Measurements from ENCODE around the gene RAP1GAP2. TPM values are rescaled to one million over a fixed set of nuclear protein-coding genes. Genes with fewer than 3 reads are reported as not detected.
"Not testable (repeated sequence)": the region's sequence is repeated elsewhere in the genome, so short reads cannot be mapped to it uniquely, and the experiment has no call there.

RAP1GAP2 gene
- polyA plus RNA-seq, 1 of the 3 experiments (the other 2 are of a cell fraction) = 22.0 TPM

DNA sequence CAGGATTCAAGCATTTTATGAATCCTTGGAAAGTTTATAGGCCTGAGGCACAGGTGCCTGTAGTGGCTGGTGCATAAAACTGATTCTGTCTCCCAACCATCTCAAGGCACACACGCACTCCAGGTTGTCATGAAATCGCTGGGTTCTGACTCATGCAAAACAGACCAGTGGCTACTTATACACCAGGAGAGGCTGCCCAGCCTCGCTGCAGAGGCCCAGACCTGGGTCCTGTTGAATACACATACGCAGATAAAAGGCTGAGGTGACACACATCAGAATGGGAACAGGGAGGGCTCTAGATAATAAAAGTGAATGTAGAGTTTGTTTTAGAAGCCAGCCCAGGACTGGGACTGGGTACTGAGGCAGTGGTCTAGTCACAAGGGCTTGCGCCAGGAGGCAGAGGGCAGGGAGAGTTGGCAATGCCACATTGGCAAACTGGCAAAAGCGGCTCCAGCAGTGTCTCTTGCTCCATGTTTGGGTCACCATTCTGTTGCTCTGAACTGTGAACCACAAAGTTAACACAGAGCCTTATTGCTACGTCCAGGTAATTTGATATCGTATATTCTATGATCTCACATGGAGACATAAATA is 253.6 kb downstream of the RAP1GAP2 start:
- Histone ChIP-seq H3K9me2 (no peaks in the 10 kb centered on the region), H2AFZ (ENCODE audit: low read depth) (peak overlapping the region; percentile 97; the same call in 1 of the 2 replicates), H3K79me2 (ENCODE audit: insufficient read depth) (no peaks in the 10 kb centered on the region), H3F3A (replicated peaks; ENCODE audit: insufficient read depth) (peaks cover 6% of the 10 kb centered on the region), H3K9ac (no peak overlapping the region), H3K9me3 (no peaks in the 10 kb centered on the region), H3K4me3 (ENCODE audit: low read depth in 2 of 2, low read length in 1 of 2) (peak overlapping the region; percentile 92 to 97), H3K27ac (ENCODE audit: low read depth in 2 of 2, low read length in 1 of 2) (no peak overlapping the region), H4K20me1 (ENCODE audit: insufficient read depth) (no peaks in the 10 kb centered on the region), H3K27me3 (ENCODE audit: insufficient read depth) (no peaks in the 10 kb centered on the region), H3K36me3 (replicated peaks in 1 of 2; ENCODE audit: control insufficient read depth in 1 of 2, insufficient read depth in 2 of 2, low read length in 1 of 2) (no peaks in the 10 kb centered on the region), H3K4me2 (peak overlapping the region; percentile 96), H3K4me1 (ENCODE audit: control insufficient read depth in 1 of 2, insufficient read depth in 2 of 2, low read depth in 1 of 2, low read length in 1 of 2) (peaks cover 0 to 5% of the 10 kb centered on the region in 2 experiments; a peak in 1 of 4 replicates)
- ChIA-PET CTCF (interaction anchor here (0.9 to 2.2 kb wide), 10 partner anchors 14 to 681 kb away, joined by 3 to 18 read pairs (median 4); no protein-coding TSS in a partner anchor), POLR2A (interaction anchor here (1.1 to 1.4 kb wide), 2 partner anchors 10 to 124 kb away, joined by 3 to 5 read pairs; no protein-coding TSS in a partner anchor)
- TF ChIP-seq, protein P1, sequence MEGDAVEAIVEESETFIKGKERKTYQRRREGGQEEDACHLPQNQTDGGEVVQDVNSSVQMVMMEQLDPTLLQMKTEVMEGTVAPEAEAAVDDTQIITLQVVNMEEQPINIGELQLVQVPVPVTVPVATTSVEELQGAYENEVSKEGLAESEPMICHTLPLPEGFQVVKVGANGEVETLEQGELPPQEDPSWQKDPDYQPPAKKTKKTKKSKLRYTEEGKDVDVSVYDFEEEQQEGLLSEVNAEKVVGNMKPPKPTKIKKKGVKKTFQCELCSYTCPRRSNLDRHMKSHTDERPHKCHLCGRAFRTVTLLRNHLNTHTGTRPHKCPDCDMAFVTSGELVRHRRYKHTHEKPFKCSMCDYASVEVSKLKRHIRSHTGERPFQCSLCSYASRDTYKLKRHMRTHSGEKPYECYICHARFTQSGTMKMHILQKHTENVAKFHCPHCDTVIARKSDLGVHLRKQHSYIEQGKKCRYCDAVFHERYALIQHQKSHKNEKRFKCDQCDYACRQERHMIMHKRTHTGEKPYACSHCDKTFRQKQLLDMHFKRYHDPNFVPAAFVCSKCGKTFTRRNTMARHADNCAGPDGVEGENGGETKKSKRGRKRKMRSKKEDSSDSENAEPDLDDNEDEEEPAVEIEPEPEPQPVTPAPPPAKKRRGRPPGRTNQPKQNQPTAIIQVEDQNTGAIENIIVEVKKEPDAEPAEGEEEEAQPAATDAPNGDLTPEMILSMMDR (IDR thresholded peaks at IDR 0.05) = no peak
- TF ChIP-seq EZH2phosphoT487 (IDR thresholded peaks at IDR 0.05; ENCODE audit: borderline replicate concordance, low read depth) (no peak), SIN3A (IDR thresholded peaks at IDR 0.05; ENCODE audit: borderline replicate concordance, low read depth, low read length) (no peak), RCOR1 (IDR thresholded peaks at IDR 0.05; ENCODE audit: low read length) (no peak)
- 94% methylated on average over 8 of the region's 8 CpGs for WGBS (ENCODE audit: low lambda C conversion rate)
- no peak for DNase-seq

DNA sequence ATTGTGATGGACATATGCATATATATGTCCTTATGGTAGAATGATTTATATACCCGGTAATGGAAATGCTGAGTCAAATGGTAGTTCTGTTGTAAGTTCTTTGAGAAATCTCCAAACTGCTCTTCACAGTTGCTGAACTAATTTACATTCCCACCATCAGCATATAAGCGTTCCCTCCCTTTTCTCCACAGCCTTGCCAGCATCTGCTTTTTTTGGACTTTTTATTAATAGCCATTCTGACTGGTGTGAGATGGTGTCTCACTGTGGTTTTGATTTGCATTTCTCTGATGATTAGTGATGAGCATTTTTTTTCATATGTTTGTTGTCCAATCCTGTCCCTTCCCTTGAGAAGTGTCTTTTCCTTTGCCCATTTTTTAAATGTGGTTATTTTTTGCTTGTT is 258.6 kb downstream of the RAP1GAP2 start:
- H4K20me1 ChIP-seq (ENCODE audit: insufficient read depth); H3K9me3 ChIP-seq; H3K36me3 ChIP-seq (replicated peaks in 1 of 2; ENCODE audit: control insufficient read depth in 1 of 2, insufficient read depth in 2 of 2, low read length in 1 of 2); H3F3A ChIP-seq (replicated peaks; ENCODE audit: insufficient read depth); H3K9me2 ChIP-seq; H3K4me3 ChIP-seq (ENCODE audit: low read depth in 2 of 2, low read length in 1 of 2); H3K4me2 ChIP-seq; H3K27ac ChIP-seq (ENCODE audit: low read depth in 2 of 2, low read length in 1 of 2); POLR2A ChIA-PET; H3K27me3 ChIP-seq (ENCODE audit: insufficient read depth); H3K4me1 ChIP-seq (ENCODE audit: control insufficient read depth in 1 of 2, insufficient read depth in 2 of 2, low read depth in 1 of 2, low read length in 1 of 2); H3K9ac ChIP-seq; DNase-seq; H3K79me2 ChIP-seq (ENCODE audit: insufficient read depth); H2AFZ ChIP-seq (ENCODE audit: low read depth); CTCF ChIA-PET: not testable (repeated sequence)
- WGBS (ENCODE audit: low lambda C conversion rate) = 29% methylated on average over 1 of the region's 2 CpGs

DNA sequence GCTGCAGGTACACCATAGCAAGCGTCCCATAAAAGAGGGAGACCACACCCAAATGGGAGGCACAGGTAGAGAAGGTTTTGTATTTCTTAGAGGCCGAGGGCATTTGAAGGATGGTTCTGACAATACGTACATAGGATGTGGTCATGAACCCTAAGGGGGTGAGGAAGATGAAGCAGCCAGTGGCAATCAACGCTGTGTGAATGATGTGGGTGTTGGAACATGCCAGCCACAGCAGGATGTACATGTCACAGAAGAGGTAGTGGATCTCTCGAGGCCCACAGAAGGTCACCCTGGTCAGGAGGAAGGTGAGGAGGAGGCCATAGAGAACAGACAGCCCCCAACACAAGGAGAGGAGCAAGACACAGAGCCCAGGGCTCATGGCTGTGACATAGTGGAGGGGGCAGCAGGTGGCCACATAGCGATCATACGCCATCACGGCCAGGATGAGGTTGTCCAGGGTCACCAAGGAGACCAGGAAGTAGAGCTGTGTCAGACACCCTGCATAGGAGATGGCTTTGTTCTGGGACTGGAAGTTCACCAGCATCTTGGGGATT is 266.7 kb downstream of the RAP1GAP2 start:
- H3K4me2 ChIP-seq; H4K20me1 ChIP-seq (ENCODE audit: insufficient read depth); H2AFZ ChIP-seq (ENCODE audit: low read depth); H3F3A ChIP-seq (replicated peaks; ENCODE audit: insufficient read depth); H3K79me2 ChIP-seq (ENCODE audit: insufficient read depth); H3K27ac ChIP-seq (ENCODE audit: low read depth in 2 of 2, low read length in 1 of 2); DNase-seq; H3K36me3 ChIP-seq (replicated peaks in 1 of 2; ENCODE audit: control insufficient read depth in 1 of 2, insufficient read depth in 2 of 2, low read length in 1 of 2); H3K27me3 ChIP-seq (ENCODE audit: insufficient read depth); H3K9me3 ChIP-seq; H3K4me3 ChIP-seq (ENCODE audit: low read depth in 2 of 2, low read length in 1 of 2); POLR2A ChIA-PET; H3K4me1 ChIP-seq (ENCODE audit: control insufficient read depth in 1 of 2, insufficient read depth in 2 of 2, low read depth in 1 of 2, low read length in 1 of 2); H3K9ac ChIP-seq; H3K9me2 ChIP-seq; CTCF ChIA-PET: not testable (repeated sequence)
- WGBS (ENCODE audit: low lambda C conversion rate) = 4% methylated on average over 8 of the region's 8 CpGs

DNA sequence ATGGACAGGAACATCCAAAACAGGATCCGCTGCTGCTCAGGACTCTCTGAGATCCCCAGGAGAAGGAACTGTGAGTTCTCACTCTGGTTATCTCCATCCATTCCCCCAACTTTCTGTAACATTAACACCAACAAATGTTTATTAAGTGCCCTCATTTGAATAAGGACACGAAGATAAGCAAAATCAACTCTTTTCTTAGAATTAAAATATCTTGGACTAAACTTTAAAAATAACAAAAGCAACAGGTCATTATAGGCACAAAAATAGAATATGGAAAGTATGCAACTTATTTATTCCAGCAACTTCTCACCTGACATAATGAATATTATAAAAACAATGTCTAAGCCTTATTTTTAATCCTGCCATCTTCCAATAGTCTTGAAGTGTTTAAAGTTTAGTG is 267.3 kb downstream of the RAP1GAP2 start, which contains the start of gene OR1D5:
TSS of gene OR1D5 (minus strand) at position 101 of the 400 bp plus-strand sequence. CDS start at position 101, 0 bp downstream.
- H3K79me2 ChIP-seq (ENCODE audit: insufficient read depth); H3K36me3 ChIP-seq (replicated peaks in 1 of 2; ENCODE audit: control insufficient read depth in 1 of 2, insufficient read depth in 2 of 2, low read length in 1 of 2); H4K20me1 ChIP-seq (ENCODE audit: insufficient read depth); H3K27me3 ChIP-seq (ENCODE audit: insufficient read depth); H3F3A ChIP-seq (replicated peaks; ENCODE audit: insufficient read depth); CTCF ChIA-PET; H3K9ac ChIP-seq; DNase-seq; H3K4me1 ChIP-seq (ENCODE audit: control insufficient read depth in 1 of 2, insufficient read depth in 2 of 2, low read depth in 1 of 2, low read length in 1 of 2); H3K4me3 ChIP-seq (ENCODE audit: low read depth in 2 of 2, low read length in 1 of 2); H3K9me2 ChIP-seq; POLR2A ChIA-PET; H3K9me3 ChIP-seq; H2AFZ ChIP-seq (ENCODE audit: low read depth); H3K27ac ChIP-seq (ENCODE audit: low read depth in 2 of 2, low read length in 1 of 2); H3K4me2 ChIP-seq: not testable (repeated sequence)
- WGBS (ENCODE audit: low lambda C conversion rate) = 0% methylated on average over 1 of the region's 2 CpGs

DNA sequence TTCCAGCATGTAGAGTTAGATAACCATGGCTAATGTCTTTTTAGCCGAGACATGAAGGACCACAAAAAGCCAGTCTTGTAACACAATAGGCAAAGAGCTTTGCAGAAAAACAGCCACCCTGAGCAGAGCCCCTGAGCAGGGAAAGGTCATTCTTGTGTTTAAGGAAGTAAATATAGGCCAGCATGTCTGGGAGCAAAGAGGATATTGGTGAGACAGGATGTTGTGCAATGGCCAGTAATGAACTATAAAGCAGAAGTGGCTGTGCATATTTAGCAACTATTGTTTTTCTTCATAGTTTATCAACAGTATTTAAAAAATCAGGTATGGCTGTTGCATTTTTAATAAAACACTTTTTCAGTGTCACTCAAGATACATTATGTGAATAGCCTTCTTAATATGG is 269.0 kb downstream of the RAP1GAP2 start:
- H3K4me2 ChIP-seq; H3K27ac ChIP-seq (ENCODE audit: low read depth in 2 of 2, low read length in 1 of 2); H3K4me1 ChIP-seq (ENCODE audit: control insufficient read depth in 1 of 2, insufficient read depth in 2 of 2, low read depth in 1 of 2, low read length in 1 of 2); CTCF ChIA-PET; H2AFZ ChIP-seq (ENCODE audit: low read depth); H3K27me3 ChIP-seq (ENCODE audit: insufficient read depth); H4K20me1 ChIP-seq (ENCODE audit: insufficient read depth); H3K36me3 ChIP-seq (replicated peaks in 1 of 2; ENCODE audit: control insufficient read depth in 1 of 2, insufficient read depth in 2 of 2, low read length in 1 of 2); H3F3A ChIP-seq (replicated peaks; ENCODE audit: insufficient read depth); H3K9ac ChIP-seq; POLR2A ChIA-PET; H3K4me3 ChIP-seq (ENCODE audit: low read depth in 2 of 2, low read length in 1 of 2); H3K9me2 ChIP-seq; H3K9me3 ChIP-seq; DNase-seq; H3K79me2 ChIP-seq (ENCODE audit: insufficient read depth): not testable (repeated sequence)
- 0% methylated on average over 1 of the region's 1 CpG for WGBS (ENCODE audit: low lambda C conversion rate)

Measured in SK-N-SH (cell line).